Hematopoietic multipotent progenitor cell treated with erythropoietin and hydrocortisone succinate and interleukin-3 and kit ligand, for 8 days (in vitro differentiated cells): ENCODE data around the gene RPL41.

Experiments
- DNase-seq: peaks from one replicate; pipeline ENCODE4 v3.0.0-alpha.2; 2015

The RPL41 gene

GRCh38 chr12:56103823-56104108 lies 12.7 kb upstream of the RPL41 start:
- DNase-seq = no peak

- DNase-seq = peak; percentile 99
Observed at GRCh38 chr12:56104109-56104814, 12.2 kb upstream of the RPL41 start, which contains the start of gene PA2G4. PA2G4 (plus strand) TSS chr12:56104559; CDS start chr12:56104738, 179 bp downstream.

- DNase-seq = peak; percentile 59
Observed at GRCh38 chr12:56104815-56105608, 11.4 kb upstream of the RPL41 start.

- no peak for DNase-seq
Observed at GRCh38 chr12:56105609-56105902, 10.9 kb upstream of the RPL41 start.

GRCh38 chr12:56107242-56107641 lies 9.2 kb upstream of the RPL41 start:
- peak; percentile 69 for DNase-seq

GRCh38 chr12:56110571-56110970 lies 5.9 kb upstream of the RPL41 start:
- DNase-seq = no peak

GRCh38 chr12:56114084-56114483 lies 2.3 kb upstream of the RPL41 start:
- no peak for DNase-seq

GRCh38 chr12:56115329-56115728 lies 1.1 kb upstream of the RPL41 start:
- no peak for DNase-seq

DNA sequence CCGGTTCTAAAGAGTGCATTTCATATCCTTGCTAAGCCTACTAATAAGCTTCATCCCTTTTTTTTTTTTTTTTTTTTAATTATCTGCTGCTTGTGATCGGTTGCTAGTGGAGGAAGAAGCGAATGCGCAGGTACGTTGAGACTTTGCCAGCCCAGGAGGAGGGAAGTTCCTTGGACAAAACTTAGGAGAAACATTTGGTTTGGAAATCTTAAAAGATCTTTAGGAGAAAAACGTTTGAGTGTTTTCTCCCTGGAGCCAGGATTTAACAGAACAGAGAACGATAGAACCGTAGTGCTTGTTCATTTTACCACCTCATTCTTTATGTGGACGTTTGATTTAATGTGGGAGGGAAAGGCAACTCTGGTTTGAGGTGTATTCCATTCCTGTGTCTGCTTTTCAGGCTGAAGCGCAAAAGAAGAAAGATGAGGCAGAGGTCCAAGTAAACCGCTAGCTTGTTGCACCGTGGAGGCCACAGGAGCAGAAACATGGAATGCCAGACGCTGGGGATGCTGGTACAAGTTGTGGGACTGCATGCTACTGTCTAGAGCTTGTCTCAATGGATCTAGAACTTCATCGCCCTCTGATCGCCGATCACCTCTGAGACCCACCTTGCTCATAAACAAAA lies 761 bp downstream of the RPL41 start:
- DNase-seq = peak; percentile 48

DNA sequence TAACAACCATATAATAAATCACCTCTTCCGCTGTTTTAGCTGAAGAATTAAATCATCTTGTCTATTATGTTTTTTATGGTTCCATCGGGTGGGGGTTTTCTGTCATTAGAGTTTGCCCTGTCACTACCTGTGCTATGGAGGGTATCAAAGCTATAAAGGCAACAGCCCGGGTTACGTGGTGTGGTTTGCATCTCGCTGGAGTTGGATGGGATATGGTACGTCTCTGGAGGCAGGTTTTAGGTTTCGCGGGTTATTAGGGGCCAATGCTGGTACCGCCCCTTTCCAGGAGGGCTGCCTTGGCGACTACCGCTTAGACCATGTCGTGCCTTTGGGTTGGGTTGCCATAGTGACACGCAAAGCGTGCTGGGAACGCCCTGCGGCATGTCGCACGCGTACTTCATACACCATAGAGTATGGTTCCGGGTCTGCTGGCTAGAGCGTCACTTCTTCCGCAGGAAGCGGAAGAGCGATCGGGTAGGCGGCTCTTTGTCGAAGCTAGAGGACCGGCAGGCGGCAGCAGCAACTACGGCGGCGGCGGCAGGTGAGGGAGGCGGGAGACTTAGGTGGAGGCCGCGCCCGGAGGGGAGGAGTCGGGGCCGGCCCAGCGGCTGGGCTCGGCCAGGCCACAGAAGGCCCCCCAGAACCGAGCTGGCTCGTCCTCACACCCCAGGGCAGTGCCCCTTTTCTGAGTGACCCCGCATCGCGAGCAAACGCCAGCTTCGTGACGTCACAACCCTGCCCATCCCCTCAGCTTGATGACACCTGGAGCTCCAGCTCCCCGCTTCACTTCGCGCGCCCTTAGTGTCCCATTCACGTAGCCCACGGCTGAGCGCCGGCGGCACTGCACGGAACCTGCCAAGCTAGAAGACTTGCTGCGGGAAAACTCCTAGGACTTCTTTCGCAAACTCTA lies 1.6 kb downstream of the RPL41 start, which contains the start of gene ZC3H10:
ZC3H10 (plus strand) TSS at position 489 of the 910 bp plus-strand sequence. CDS start 2,297 bp downstream, outside the sequence.
- DNase-seq = peak; percentile 99

DNA sequence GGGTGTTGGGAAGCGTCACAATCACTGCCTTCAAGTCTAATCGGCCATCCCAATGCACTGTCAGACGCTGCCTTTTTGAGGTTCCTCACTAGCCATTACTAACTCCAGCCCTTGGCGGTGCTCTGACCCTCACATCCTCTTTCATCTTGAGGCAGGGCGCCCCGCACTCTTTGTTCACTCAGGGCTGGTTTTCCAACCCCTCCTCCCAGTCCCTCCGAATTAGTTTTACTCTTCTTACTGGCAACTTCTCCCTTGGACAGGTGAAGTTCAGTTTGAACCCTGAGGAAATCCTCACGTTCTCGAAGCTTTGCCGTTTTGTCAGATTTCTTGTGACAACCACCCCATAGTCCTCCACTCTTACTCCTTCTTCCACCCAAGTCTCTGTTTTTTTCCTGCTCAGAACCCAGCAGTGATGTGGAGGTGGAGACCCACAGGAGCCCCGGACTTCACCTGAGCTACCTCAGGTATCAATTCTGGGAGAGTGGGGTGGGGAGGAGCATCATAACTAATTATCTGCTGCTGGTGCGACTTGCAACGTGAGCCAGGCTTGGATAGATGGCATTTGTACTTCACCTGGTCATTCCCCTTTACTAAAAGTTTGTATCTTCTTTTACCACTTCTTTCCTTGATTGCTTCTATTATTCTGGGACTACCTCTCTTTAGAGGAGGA lies 2.4 kb downstream of the RPL41 start:
- DNase-seq = no peak

- peak; percentile 93 for DNase-seq
Observed at GRCh38 chr12:56119361-56119796, 2.9 kb downstream of the RPL41 start.

DNA sequence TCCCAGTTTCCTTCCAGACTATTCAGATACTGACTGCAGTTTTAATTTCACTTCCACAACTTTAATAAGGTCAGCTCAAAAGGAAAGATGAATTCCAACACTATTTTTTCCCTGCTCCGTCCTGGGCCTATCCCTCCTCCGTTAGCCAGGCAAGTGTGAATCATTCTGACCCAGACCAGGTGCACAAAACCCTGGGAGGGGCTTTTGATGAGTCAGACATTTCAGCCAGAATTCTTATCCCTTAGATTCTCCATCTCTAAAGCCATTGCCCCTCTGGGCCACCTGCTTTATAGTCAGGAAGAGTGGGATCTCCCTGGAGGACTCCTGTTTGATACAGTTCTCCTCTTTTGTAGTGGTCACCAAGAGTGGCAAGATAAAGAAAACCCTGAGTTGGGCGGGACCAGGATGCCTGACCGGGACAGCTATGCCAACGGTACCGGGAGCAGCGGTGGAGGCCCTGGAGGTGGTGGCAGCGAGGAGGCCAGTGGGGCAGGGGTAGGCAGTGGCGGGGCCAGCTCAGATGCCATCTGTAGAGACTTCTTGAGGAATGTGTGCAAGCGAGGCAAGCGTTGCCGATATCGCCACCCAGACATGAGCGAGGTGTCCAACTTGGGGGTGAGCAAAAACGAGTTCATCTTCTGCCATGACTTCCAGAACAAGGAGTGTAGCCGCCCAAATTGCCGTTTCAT lies 3.9 kb downstream of the RPL41 start:
- no peak for DNase-seq

GRCh38 chr12:56121204-56121870 lies 4.9 kb downstream of the RPL41 start:
- DNase-seq = no peak

DNA sequence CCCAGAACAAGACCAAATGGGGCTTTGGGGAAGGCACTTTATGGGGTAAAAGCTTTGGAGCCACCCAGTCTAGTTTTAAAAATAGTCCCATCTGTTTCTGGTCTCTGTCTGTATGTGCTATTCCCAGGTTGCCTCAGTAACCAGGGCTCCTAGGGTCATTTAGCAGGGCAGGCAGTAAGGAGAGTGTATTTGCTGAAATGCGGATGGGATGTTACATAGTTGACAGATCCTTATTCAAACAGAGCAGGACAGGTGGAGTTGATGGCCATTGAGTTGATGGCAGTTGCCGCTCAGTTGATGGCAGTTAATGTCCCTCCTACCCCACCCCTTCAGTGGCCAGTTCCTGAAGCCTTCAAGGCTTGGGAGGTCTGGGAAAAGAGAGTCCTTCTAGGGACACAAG lies 6.2 kb downstream of the RPL41 start:
- DNase-seq = no peak

GRCh38 chr12:56124133-56124532 lies 7.7 kb downstream of the RPL41 start:
- DNase-seq = no peak

DNA sequence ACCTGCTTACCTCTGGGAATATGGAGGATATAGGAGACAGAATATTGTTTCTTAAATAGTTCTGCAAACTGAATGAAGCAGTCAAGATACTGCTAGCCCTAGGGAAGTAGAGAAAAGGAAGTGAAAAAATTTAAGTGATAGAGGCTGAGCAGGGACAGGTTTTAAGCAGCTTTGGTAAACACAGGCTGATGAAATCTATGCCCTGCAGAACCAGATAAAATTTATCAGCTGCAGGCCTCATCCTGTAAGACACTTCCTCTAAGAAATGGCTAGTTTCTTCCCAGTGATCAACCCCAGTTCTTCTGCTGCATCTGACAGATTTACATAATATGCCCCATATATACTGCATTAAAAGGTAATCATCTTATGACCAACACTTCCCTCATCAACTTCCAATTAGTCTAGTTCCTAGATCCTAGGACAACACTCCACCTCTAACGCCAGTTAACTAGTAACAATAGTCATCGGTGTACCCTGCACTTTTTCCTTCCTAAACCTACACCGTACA lies 10.4 kb downstream of the RPL41 start:
- DNase-seq = peak; percentile 79

DNA sequence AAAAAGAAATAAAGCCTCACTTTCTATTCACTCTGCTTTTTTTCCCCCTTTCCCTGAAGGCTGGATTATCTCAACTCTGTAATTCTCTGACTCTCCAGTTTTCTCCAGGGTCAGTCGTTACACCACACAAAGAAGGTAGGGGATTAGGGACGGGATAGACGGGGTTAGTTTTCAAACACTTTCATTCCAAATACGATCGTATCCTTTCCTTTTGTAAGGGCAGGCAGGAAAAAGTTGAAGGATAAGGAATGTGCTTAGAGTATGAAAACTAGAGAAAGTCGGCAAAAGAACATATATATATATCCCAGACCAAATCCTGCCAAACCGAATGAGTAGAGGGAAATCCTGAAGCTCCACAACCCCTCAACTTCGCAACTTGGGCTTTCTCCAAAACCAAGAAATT lies 11.1 kb downstream of the RPL41 start:
- no peak for DNase-seq

- peak; percentile 100 for DNase-seq
Observed at GRCh38 chr12:56127888-56128669, 11.6 kb downstream of the RPL41 start, which contains the start of gene ESYT1. ESYT1 (plus strand) TSS chr12:56128267; CDS start chr12:56128320, 53 bp downstream.

GRCh38 chr12:56128670-56129205 lies 12.3 kb downstream of the RPL41 start:
- no peak for DNase-seq
